NT2/D1 (cell line): ENCODE data around the gene ZNF823.

Source experiments
- SUZ12 ChIP-seq: IDR thresholded peaks from 2 replicates; pipeline ENCODE4 v1.6.1; 2011; ENCODE audit not compliant: insufficient read length, insufficient read depth; ENCODE audit errors: extremely low read depth
- YY1 ChIP-seq: IDR thresholded peaks from 2 replicates; pipeline ENCODE4 v1.6.1; 2011; ENCODE audit not compliant: insufficient read length, insufficient read depth

GRCh38 chr19:11684987-11685675 is 53.6 kb downstream of the ZNF823 start:
- TF ChIP-seq YY1: no peak
- TF ChIP-seq SUZ12: no peak
